KOPT-K1 (cell line): ENCODE measurements around the gene FLOT2.
A peak's percentile ranks its signal among the peaks of the same experiment; 100 is the strongest.

Source experiments
- H3K27ac ChIP-seq: fragments of 200-600 bp; sonication (generic); 2 replicates; pipeline ENCODE4 v1.5.1; 2016; ENCODE audit warnings: antibody characterized with exemption, mild to moderate bottlenecking, low read depth, low read length; ENCODE audit not compliant: poor library complexity, severe bottlenecking
- H3K36me3 ChIP-seq: fragments of 200-600 bp; sonication (generic); 2 replicates; pipeline ENCODE4 v1.5.1; 2017; ENCODE audit warnings: antibody characterized with exemption, mild to moderate bottlenecking, low read length, moderate library complexity; ENCODE audit not compliant: insufficient read depth
- H3K9me3 ChIP-seq: fragments of 200-600 bp; sonication (generic); 2 replicates; pipeline ENCODE4 v1.5.1; 2017; ENCODE audit warnings: antibody characterized with exemption, low read length, mild to moderate bottlenecking; ENCODE audit not compliant: insufficient read depth, poor library complexity, severe bottlenecking

Gene FLOT2

GRCh38 chr17:28926786-28927185, 29.3 kb upstream of the FLOT2 start:
- Histone ChIP-seq H3K36me3 (peaks cover 71% of the 10 kb centered on the region), H3K9me3 (no peaks in the 10 kb centered on the region), H3K27ac (peak overlapping the region; percentile 51)

GRCh38 chr17:28926366-28926765, 28.8 kb upstream of the FLOT2 start:
- H3K27ac ChIP-seq = peak overlapping the region; percentile 51
- H3K9me3 ChIP-seq = no peaks in the 10 kb centered on the region
- H3K36me3 ChIP-seq = peaks cover 72% of the 10 kb centered on the region

- peak overlapping the region; percentile 51 for H3K27ac ChIP-seq
- H3K36me3 ChIP-seq = peaks cover 77% of the 10 kb centered on the region
- H3K9me3 ChIP-seq = no peaks in the 10 kb centered on the region
Observed at GRCh38 chr17:28925912-28926365, 28.4 kb upstream of the FLOT2 start.

GRCh38 chr17:28920201-28920600, 22.7 kb upstream of the FLOT2 start:
- Histone ChIP-seq H3K9me3 (no peaks in the 10 kb centered on the region), H3K36me3 (peaks cover 97% of the 10 kb centered on the region), H3K27ac (no peak overlapping the region)

GRCh38 chr17:28918295-28918694, 20.8 kb upstream of the FLOT2 start:
- H3K36me3 ChIP-seq = peaks cover 98% of the 10 kb centered on the region
- H3K9me3 ChIP-seq = no peaks in the 10 kb centered on the region
- H3K27ac ChIP-seq = no peak overlapping the region

- no peaks in the 10 kb centered on the region for H3K9me3 ChIP-seq
- H3K36me3 ChIP-seq = peaks cover 98% of the 10 kb centered on the region
- no peak overlapping the region for H3K27ac ChIP-seq
Observed at GRCh38 chr17:28917465-28917864, 19.9 kb upstream of the FLOT2 start.

GRCh38 chr17:28917029-28917428, 19.5 kb upstream of the FLOT2 start:
- no peaks in the 10 kb centered on the region for H3K9me3 ChIP-seq
- H3K27ac ChIP-seq = no peak overlapping the region
- peaks cover 98% of the 10 kb centered on the region for H3K36me3 ChIP-seq

GRCh38 chr17:28916302-28916934, 18.9 kb upstream of the FLOT2 start:
- H3K27ac ChIP-seq = no peak overlapping the region
- peaks cover 98% of the 10 kb centered on the region for H3K36me3 ChIP-seq
- no peaks in the 10 kb centered on the region for H3K9me3 ChIP-seq

- H3K27ac ChIP-seq = no peak overlapping the region
- H3K36me3 ChIP-seq = peaks cover 100% of the 10 kb centered on the region
- H3K9me3 ChIP-seq = no peaks in the 10 kb centered on the region
Observed at GRCh38 chr17:28912938-28913333, 15.4 kb upstream of the FLOT2 start.

- H3K36me3 ChIP-seq = peaks cover 100% of the 10 kb centered on the region
- no peaks in the 10 kb centered on the region for H3K9me3 ChIP-seq
- H3K27ac ChIP-seq = no peak overlapping the region
Observed at GRCh38 chr17:28912281-28912937, 14.9 kb upstream of the FLOT2 start.

GRCh38 chr17:28911411-28912045, 14.0 kb upstream of the FLOT2 start:
- no peaks in the 10 kb centered on the region for H3K9me3 ChIP-seq
- peaks cover 100% of the 10 kb centered on the region for H3K36me3 ChIP-seq
- no peak overlapping the region for H3K27ac ChIP-seq

GRCh38 chr17:28910534-28910933, 13.0 kb upstream of the FLOT2 start:
- H3K36me3 ChIP-seq = peaks cover 99% of the 10 kb centered on the region
- H3K9me3 ChIP-seq = no peaks in the 10 kb centered on the region

GRCh38 chr17:28908640-28909167, 11.2 kb upstream of the FLOT2 start:
- peaks cover 85% of the 10 kb centered on the region for H3K36me3 ChIP-seq
- no peak overlapping the region for H3K27ac ChIP-seq
- no peaks in the 10 kb centered on the region for H3K9me3 ChIP-seq

More at GRCh38 chr17:28910534-28910933, 13.0 kb upstream of the FLOT2 start:
- H3K27ac ChIP-seq = no peak overlapping the region

- Histone ChIP-seq H3K9me3 (no peaks in the 10 kb centered on the region), H3K27ac (no peak overlapping the region), H3K36me3 (peaks cover 77% of the 10 kb centered on the region)
Observed at GRCh38 chr17:28907709-28908475, 10.4 kb upstream of the FLOT2 start.
